GM12891 (cell line): ENCODE data around the gene ZNF2.

ENCODE experiments used
- PAX5 ChIP-seq: IDR thresholded peaks from 2 replicates; pipeline ENCODE4 v1.6.1; 2011; ENCODE audit warnings: low read length, moderate library complexity, mild to moderate bottlenecking; ENCODE audit not compliant: insufficient read depth, severe bottlenecking
- POLR2A ChIP-seq: IDR thresholded peaks from 2 replicates; pipeline ENCODE4 v1.6.1; 2011; ENCODE audit warnings: low read depth, low read length, control low read depth
- POLR2AphosphoS5 ChIP-seq: IDR thresholded peaks from 2 replicates; pipeline ENCODE4 v1.6.1; 2011; ENCODE audit warnings: low read depth, low read length, control low read depth
- POU2F2 ChIP-seq: IDR thresholded peaks from 2 replicates; pipeline ENCODE4 v1.6.1; 2011; ENCODE audit warnings: low read depth, mild to moderate bottlenecking, control low read depth, low read length, moderate library complexity
- SPI1 ChIP-seq: IDR thresholded peaks from 2 replicates; pipeline ENCODE4 v1.6.1; 2011; ENCODE audit warnings: low read depth, low read length, control low read depth
- TAF1 ChIP-seq: IDR thresholded peaks from 2 replicates; pipeline ENCODE4 v1.6.1; 2011; ENCODE audit warnings: low read depth, low read length, control low read depth

DNA sequence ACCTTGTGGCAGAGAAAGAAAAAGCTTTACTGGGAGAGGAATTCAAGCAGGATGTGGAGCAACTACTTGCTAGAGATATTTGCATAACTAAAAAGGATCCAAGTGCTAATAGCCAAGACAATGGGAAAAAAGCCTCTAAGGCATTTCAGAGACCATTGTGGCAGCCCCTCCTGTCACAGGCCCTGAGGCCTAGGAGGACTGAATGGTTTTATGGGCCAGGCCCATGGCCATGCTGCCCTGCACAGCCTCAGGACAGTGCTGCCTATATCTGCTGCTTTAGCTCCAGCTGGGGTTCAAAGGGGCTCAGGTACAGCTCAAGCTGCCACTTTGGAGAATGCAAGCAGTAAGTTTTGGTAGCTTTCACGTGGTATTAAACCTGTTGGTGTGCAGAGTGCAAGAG is 26.9 kb upstream of the ZNF2 start:
- TF ChIP-seq POLR2A (no peak), SPI1 (no peak), POLR2AphosphoS5 (no peak), TAF1 (no peak), PAX5 (no peak), POU2F2 (no peak)
